Neural progenitor cell (in vitro differentiated cells): Measurements from ENCODE around the gene ZNF860. TPM values are rescaled to one million over a fixed set of nuclear protein-coding genes. Genes with fewer than 3 reads are reported as not detected.

ENCODE experiments used
- DNase-seq: peaks from one replicate; pipeline ENCODE4 v3.0.0-alpha.2; 2016; ENCODE audit warnings: low spot score
- H2AFZ ChIP-seq: fragments of 200-600 bp; sonication (generic); replicated peaks from 2 replicates; pipeline ENCODE4 v1.6.1; 2016; ENCODE audit warnings: antibody characterized with exemption
- H3F3A ChIP-seq: fragments of 200-600 bp; sonication (generic); 2 replicates; pipeline ENCODE4 v1.6.1; 2016; ENCODE audit warnings: antibody characterized with exemption, low read depth
- H3K27ac ChIP-seq: fragments of 200-600 bp; sonication (generic); 2 replicates; pipeline ENCODE4 v1.5.1; 2016; ENCODE audit warnings: mild to moderate bottlenecking
- H3K27me3 ChIP-seq: fragments of 200-600 bp; sonication (generic); 2 replicates; pipeline ENCODE4 v1.6.1; 2016; ENCODE audit warnings: mild to moderate bottlenecking, moderate library complexity
- H3K36me3 ChIP-seq: fragments of 200-600 bp; sonication (generic); 2 replicates; pipeline ENCODE4 v1.5.1; 2016
- H3K4me1 ChIP-seq: fragments of 200-600 bp; sonication (generic); 2 replicates; pipeline ENCODE4 v1.6.1; 2016; ENCODE audit warnings: mixed run types
- H3K4me2 ChIP-seq: fragments of 200-600 bp; sonication (generic); 2 replicates; pipeline ENCODE4 v1.6.1; 2016
- H3K4me3 ChIP-seq: fragments of 200-600 bp; sonication (generic); 2 replicates; pipeline ENCODE4 v1.5.1; 2016
- H3K79me2 ChIP-seq: fragments of 200-600 bp; sonication (generic); 2 replicates; pipeline ENCODE4 v1.6.1; 2016; ENCODE audit warnings: low read depth
- H3K9ac ChIP-seq: fragments of 200-600 bp; sonication (generic); 2 replicates; pipeline ENCODE4 v1.6.1; 2016
- H3K9me3 ChIP-seq: fragments of 200-600 bp; sonication (generic); 2 replicates; pipeline ENCODE4 v1.5.1; 2016; ENCODE audit warnings: low read depth
- H4K20me1 ChIP-seq: fragments of 200-600 bp; sonication (generic); 2 replicates; pipeline ENCODE4 v1.6.1; 2016; ENCODE audit warnings: low read depth
- H3K27ac Mint-ChIP-seq: 3 replicates; pipeline ENCODE4 v1.8.0; 2021; ENCODE audit warnings: mixed read lengths
- H3K27me3 Mint-ChIP-seq: 2 replicates; pipeline ENCODE4 v1.8.0; 2022; ENCODE audit warnings: low read depth, mild to moderate bottlenecking, inconsistent platforms, moderate library complexity, mixed read lengths; ENCODE audit not compliant: insufficient read depth
- H3K36me3 Mint-ChIP-seq: 3 replicates; pipeline ENCODE4 v1.8.0; 2021; ENCODE audit warnings: mixed read lengths
- H3K4me1 Mint-ChIP-seq: 3 replicates; pipeline ENCODE4 v1.8.0; 2021; ENCODE audit warnings: mixed read lengths
- H3K4me3 Mint-ChIP-seq: 3 replicates; pipeline ENCODE4 v1.8.0; 2021; ENCODE audit warnings: mild to moderate bottlenecking, moderate library complexity, mixed read lengths
- H3K9me3 Mint-ChIP-seq: 3 replicates; pipeline ENCODE4 v1.8.0; 2020; ENCODE audit warnings: mixed read lengths
- CTCF ChIP-seq: fragments of 200-600 bp; sonication (generic); IDR thresholded peaks from 2 replicates; pipeline ENCODE4 v1.5.1; 2017; ENCODE audit warnings: antibody characterized with exemption, mild to moderate bottlenecking
- EZH2 ChIP-seq: fragments of 200-600 bp; sonication (generic); IDR thresholded peaks from 2 replicates; pipeline ENCODE4 v1.6.1; 2017; ENCODE audit warnings: antibody characterized with exemption, mild to moderate bottlenecking, moderate library complexity
- EZH2phosphoT487 ChIP-seq: fragments of 200-600 bp; sonication (generic); IDR thresholded peaks from 2 replicates; pipeline ENCODE4 v1.6.1; 2017; ENCODE audit warnings: antibody characterized with exemption
- total RNA-seq: library from RNA; depleted of rRNA; stranded (reverse); fragments of >200 nt; gene quantifications from 2 replicates; pipeline ENCODE4 v1.2.3, GENCODE V29; 2015; ENCODE audit warnings: low replicate concordance

Gene ZNF860
- total RNA-seq, 1 donor from 2014 or later = 0.43 TPM

- no peaks in the 10 kb centered on the region for H3K79me2 ChIP-seq
- H3K4me3 Mint-ChIP-seq = no peak overlapping the region
Observed at GRCh38 chr3:31942446-31942845, 39.1 kb upstream of the ZNF860 start.

GRCh38 chr3:31943041-31943440, 38.5 kb upstream of the ZNF860 start:
- peaks cover 12% of the 10 kb centered on the region for H3K4me1 Mint-ChIP-seq
- H3K9ac ChIP-seq = no peak overlapping the region
- no peaks in the 10 kb centered on the region for H3K9me3 ChIP-seq
- H3K4me2 ChIP-seq = no peak overlapping the region
- no peaks in the 10 kb centered on the region for H3K9me3 Mint-ChIP-seq
- H3F3A ChIP-seq = peaks cover 4% of the 10 kb centered on the region
- no peak overlapping the region for H3K4me3 Mint-ChIP-seq
- no peak for DNase-seq
- H3K27me3 ChIP-seq = no peaks in the 10 kb centered on the region
- no peaks in the 10 kb centered on the region for H3K79me2 ChIP-seq
- no peaks in the 10 kb centered on the region for H4K20me1 ChIP-seq
- H2AFZ ChIP-seq = no peak overlapping the region
- H3K4me1 ChIP-seq = peaks cover 5% of the 10 kb centered on the region
- no peaks in the 10 kb centered on the region for H3K27me3 Mint-ChIP-seq
- TF ChIP-seq EZH2 = no peak
- H3K36me3 Mint-ChIP-seq = no peaks in the 10 kb centered on the region
- H3K36me3 ChIP-seq = no peaks in the 10 kb centered on the region
- H3K27ac Mint-ChIP-seq = no peak overlapping the region
- H3K27ac ChIP-seq = no peak overlapping the region
- no peak overlapping the region for H3K4me3 ChIP-seq

More at GRCh38 chr3:31942446-31942845, 39.1 kb upstream of the ZNF860 start:
- Mint-ChIP-seq H3K4me1 (peaks cover 12% of the 10 kb centered on the region), H3K27me3 (no peaks in the 10 kb centered on the region), H3K9me3 (no peaks in the 10 kb centered on the region), H3K36me3 (no peaks in the 10 kb centered on the region), H3K27ac (no peak overlapping the region)
- no peak for DNase-seq
- H3K9ac ChIP-seq = no peak overlapping the region
- H3K4me1 ChIP-seq = peaks cover 5% of the 10 kb centered on the region
- H4K20me1 ChIP-seq = no peaks in the 10 kb centered on the region
- no peaks in the 10 kb centered on the region for H3K27me3 ChIP-seq
- no peak overlapping the region for H2AFZ ChIP-seq
- no peak overlapping the region for H3K4me3 ChIP-seq
- no peak overlapping the region for H3K4me2 ChIP-seq
- no peaks in the 10 kb centered on the region for H3K36me3 ChIP-seq
- H3F3A ChIP-seq = peaks cover 4% of the 10 kb centered on the region
- H3K27ac ChIP-seq = no peak overlapping the region
- TF ChIP-seq EZH2phosphoT487 (no peak), EZH2 (no peak), CTCF (no peak)
- H3K9me3 ChIP-seq = no peaks in the 10 kb centered on the region

- Histone ChIP-seq H3F3A (peaks cover 4% of the 10 kb centered on the region), H3K4me1 (peaks cover 5% of the 10 kb centered on the region), H3K4me3 (no peak overlapping the region), H3K36me3 (no peaks in the 10 kb centered on the region), H3K27ac (no peak overlapping the region), H2AFZ (no peak overlapping the region), H4K20me1 (no peaks in the 10 kb centered on the region), H3K27me3 (no peaks in the 10 kb centered on the region), H3K9ac (no peak overlapping the region), H3K79me2 (no peaks in the 10 kb centered on the region), H3K4me2 (no peak overlapping the region), H3K9me3 (no peaks in the 10 kb centered on the region)
- H3K27me3 Mint-ChIP-seq = no peaks in the 10 kb centered on the region
- no peak overlapping the region for H3K4me3 Mint-ChIP-seq
- TF ChIP-seq EZH2phosphoT487 = no peak
- TF ChIP-seq CTCF = no peak
- TF ChIP-seq EZH2 = no peak
- H3K4me1 Mint-ChIP-seq = peaks cover 12% of the 10 kb centered on the region
- no peaks in the 10 kb centered on the region for H3K9me3 Mint-ChIP-seq
- no peaks in the 10 kb centered on the region for H3K36me3 Mint-ChIP-seq
- H3K27ac Mint-ChIP-seq = no peak overlapping the region
- no peak for DNase-seq
Observed at GRCh38 chr3:31945738-31946052, 35.9 kb upstream of the ZNF860 start.

- no peak overlapping the region for H3K27ac Mint-ChIP-seq
Observed at GRCh38 chr3:31946484-31947081, 35.0 kb upstream of the ZNF860 start.

More at GRCh38 chr3:31946484-31947081, 35.0 kb upstream of the ZNF860 start:
- peaks cover 12% of the 10 kb centered on the region for H3K4me1 Mint-ChIP-seq
- no peaks in the 10 kb centered on the region for H3K27me3 Mint-ChIP-seq
- H3K36me3 Mint-ChIP-seq = no peaks in the 10 kb centered on the region
- no peak overlapping the region for H3K27ac ChIP-seq
- no peaks in the 10 kb centered on the region for H3K27me3 ChIP-seq
- TF ChIP-seq EZH2phosphoT487 (no peak), EZH2 (no peak), CTCF (no peak)
- no peak overlapping the region for H3K4me2 ChIP-seq
- no peaks in the 10 kb centered on the region for H3K79me2 ChIP-seq
- H3K9me3 ChIP-seq = no peaks in the 10 kb centered on the region
- H3K36me3 ChIP-seq = no peaks in the 10 kb centered on the region
- H3K4me1 ChIP-seq = peaks cover 3% of the 10 kb centered on the region
- H3K4me3 ChIP-seq = no peak overlapping the region
- peaks cover 1% of the 10 kb centered on the region for H3F3A ChIP-seq
- H2AFZ ChIP-seq = no peak overlapping the region
- H3K9me3 Mint-ChIP-seq = no peaks in the 10 kb centered on the region
- H3K4me3 Mint-ChIP-seq = no peak overlapping the region
- H3K9ac ChIP-seq = no peak overlapping the region
- H4K20me1 ChIP-seq = no peaks in the 10 kb centered on the region
- no peak for DNase-seq
